ENCODE data around the gene ENAH.

ENAH gene

GRCh38 chr1:225678545-225678944, 25.6 kb upstream of the ENAH start:
- Histone ChIP-seq H3K27me3 (ENCODE audit: insufficient read depth, low read depth) (no peaks in the 10 kb centered on the region), H3K79me2 (ENCODE audit: insufficient read depth, low read depth) (no peaks in the 10 kb centered on the region), H3K4me2 (no peak overlapping the region), H3K9ac (no peak overlapping the region), H2AFZ (ENCODE audit: low read depth) (no peak overlapping the region), H4K20me1 (ENCODE audit: insufficient read depth) (no peaks in the 10 kb centered on the region), H3K4me1 (ENCODE audit: low read depth, poor library complexity, severe bottlenecking) (peaks cover 17% of the 10 kb centered on the region), H3K4me3 (IDR thresholded peaks at IDR 0.05; ENCODE audit: insufficient read depth, low read depth, low read length) (no peak overlapping the region), H3K36me3 (ENCODE audit: insufficient read depth) (no peaks in the 10 kb centered on the region), H3K27ac (no peak overlapping the region)
- no peak for TF ChIP-seq CTCF (conservative IDR thresholded peaks at IDR 0.05; ENCODE audit: low read depth, low read length)

DNA sequence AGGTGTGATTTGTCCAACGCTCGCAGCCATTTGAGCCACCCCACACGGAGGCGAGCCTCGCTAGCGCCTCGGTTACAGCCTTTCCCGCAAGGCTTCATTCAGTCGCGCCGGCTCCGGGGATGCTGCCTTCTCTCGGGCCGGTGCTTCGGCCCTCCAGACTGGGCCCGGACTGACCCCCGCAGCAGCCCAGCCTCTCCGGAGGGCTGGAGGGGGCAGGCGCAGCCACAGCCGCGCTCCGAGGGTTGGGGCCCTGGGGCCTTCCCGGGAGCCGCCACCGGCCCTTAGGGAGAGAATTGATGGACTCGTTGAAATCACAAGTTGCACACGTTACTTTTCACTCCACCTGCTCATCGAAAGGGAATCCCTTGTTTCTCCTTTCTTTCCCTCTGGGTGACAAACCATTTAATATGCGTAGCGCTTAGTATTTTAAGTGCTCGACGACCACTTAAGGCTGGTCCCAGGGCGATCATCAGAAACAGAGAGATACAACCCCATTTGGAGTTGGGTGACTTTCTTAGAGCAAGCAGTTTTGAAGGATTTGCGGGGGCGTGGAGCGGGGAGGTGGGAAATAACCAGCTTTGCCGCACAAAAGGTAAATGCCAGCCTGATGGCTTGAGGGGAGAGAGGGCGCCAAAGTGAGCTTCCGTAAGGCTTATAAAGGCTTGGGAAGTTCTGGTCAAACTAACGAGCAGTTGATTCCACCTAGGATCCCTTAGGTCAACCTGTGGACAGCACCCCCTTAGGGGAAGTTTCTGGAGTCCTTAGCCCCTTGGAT, 24.6 kb upstream of the ENAH start:
- peaks cover 17% of the 10 kb centered on the region for H3K4me1 ChIP-seq (ENCODE audit: low read depth, poor library complexity, severe bottlenecking)
- H4K20me1 ChIP-seq (ENCODE audit: insufficient read depth): no peaks in the 10 kb centered on the region
- H3K27ac ChIP-seq: no peak overlapping the region
- no peaks in the 10 kb centered on the region for H3K27me3 ChIP-seq (ENCODE audit: insufficient read depth, low read depth)
- H3K4me2 ChIP-seq: no peak overlapping the region
- no peaks in the 10 kb centered on the region for H3K36me3 ChIP-seq (ENCODE audit: insufficient read depth)
- TF ChIP-seq CTCF (conservative IDR thresholded peaks at IDR 0.05; ENCODE audit: low read depth, low read length): no peak
- H3K9ac ChIP-seq: no peak overlapping the region
- no peak overlapping the region for H3K4me3 ChIP-seq (IDR thresholded peaks at IDR 0.05; ENCODE audit: insufficient read depth, low read depth, low read length)
- H3K79me2 ChIP-seq (ENCODE audit: insufficient read depth, low read depth): no peaks in the 10 kb centered on the region
- H2AFZ ChIP-seq (ENCODE audit: low read depth): no peak overlapping the region

DNA sequence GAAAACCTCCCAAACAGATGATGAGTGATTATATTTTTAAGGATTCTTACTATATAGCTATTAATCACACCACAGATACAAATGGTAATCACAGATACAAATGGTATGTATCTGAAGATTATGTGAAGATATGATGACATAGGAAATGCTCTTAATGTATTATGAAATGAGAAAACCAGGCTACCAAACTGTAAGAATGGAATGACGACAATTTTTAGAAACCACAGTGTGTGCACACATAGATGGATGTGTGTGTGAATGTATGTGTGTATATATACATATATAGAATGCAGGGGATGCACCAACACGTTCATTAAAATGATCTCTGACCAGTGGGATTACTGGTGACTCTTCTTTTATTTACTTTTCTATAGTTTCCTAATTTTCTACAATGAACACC, 21.5 kb upstream of the ENAH start:
- H3K79me2 ChIP-seq (ENCODE audit: insufficient read depth, low read depth): no peaks in the 10 kb centered on the region
- no peaks in the 10 kb centered on the region for H4K20me1 ChIP-seq (ENCODE audit: insufficient read depth)
- no peak overlapping the region for H3K27ac ChIP-seq
- H2AFZ ChIP-seq (ENCODE audit: low read depth): no peak overlapping the region
- no peak overlapping the region for H3K9ac ChIP-seq
- no peaks in the 10 kb centered on the region for H3K27me3 ChIP-seq (ENCODE audit: insufficient read depth, low read depth)
- TF ChIP-seq CTCF (conservative IDR thresholded peaks at IDR 0.05; ENCODE audit: low read depth, low read length): no peak
- no peak overlapping the region for H3K4me2 ChIP-seq
- no peaks in the 10 kb centered on the region for H3K36me3 ChIP-seq (ENCODE audit: insufficient read depth)
- H3K4me1 ChIP-seq (ENCODE audit: low read depth, poor library complexity, severe bottlenecking): peaks cover 39% of the 10 kb centered on the region
- H3K4me3 ChIP-seq (IDR thresholded peaks at IDR 0.05; ENCODE audit: insufficient read depth, low read depth, low read length): no peak overlapping the region

DNA sequence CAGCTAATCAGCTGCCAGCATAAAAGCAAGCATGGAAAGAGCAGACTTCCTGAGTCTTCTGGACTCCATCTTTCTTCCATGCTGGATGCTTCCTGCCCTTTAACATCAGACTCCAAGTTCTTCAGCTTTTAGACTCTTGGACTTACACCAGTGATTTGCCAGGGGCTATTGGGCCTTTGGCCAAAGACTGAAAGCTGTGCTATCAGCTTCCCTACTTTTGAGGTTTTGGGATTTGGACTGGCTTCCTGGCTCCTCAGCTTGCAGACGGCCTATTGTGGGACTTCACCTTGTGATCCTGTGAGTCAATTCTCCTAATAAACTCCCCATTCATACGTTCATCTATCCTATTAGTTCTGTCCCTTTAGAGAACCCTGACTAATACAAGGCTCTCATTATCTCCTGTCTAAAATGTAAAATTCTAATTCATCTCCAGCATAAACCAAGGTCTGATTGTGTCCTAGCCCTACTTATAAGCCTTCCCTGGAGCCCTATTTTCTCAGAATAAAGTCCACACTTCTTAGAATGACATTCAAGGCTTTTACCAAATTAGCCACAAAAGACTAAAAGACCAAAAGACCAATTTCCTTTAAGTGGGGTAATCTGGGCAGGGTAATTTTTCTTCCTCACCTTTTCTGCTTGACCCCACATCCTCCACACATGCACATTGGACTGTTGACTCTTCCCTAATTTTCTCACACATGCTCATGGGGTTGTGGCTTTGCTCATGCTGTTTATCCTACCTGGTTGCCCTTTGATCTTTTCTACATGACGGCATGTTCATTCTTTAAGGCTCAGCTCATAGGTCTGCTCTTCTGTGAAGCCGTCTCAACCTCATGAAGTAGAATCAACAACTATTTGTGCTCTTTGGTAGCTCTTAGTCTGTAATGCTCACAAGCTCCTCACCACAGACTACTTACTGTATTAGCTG, 18.1 kb upstream of the ENAH start:
- peak overlapping the region; percentile 31; the same call in 1 of the 2 replicates for H3K4me2 ChIP-seq
- no peaks in the 10 kb centered on the region for H3K36me3 ChIP-seq (ENCODE audit: insufficient read depth)
- peaks cover 31% of the 10 kb centered on the region for H3K4me1 ChIP-seq (ENCODE audit: low read depth, poor library complexity, severe bottlenecking)
- no peak overlapping the region for H3K27ac ChIP-seq
- no peaks in the 10 kb centered on the region for H4K20me1 ChIP-seq (ENCODE audit: insufficient read depth)
- no peaks in the 10 kb centered on the region for H3K79me2 ChIP-seq (ENCODE audit: insufficient read depth, low read depth)
- H3K9ac ChIP-seq: no peak overlapping the region
- H3K27me3 ChIP-seq (ENCODE audit: insufficient read depth, low read depth): no peaks in the 10 kb centered on the region
- no peak overlapping the region for H2AFZ ChIP-seq (ENCODE audit: low read depth)
- no peak overlapping the region for H3K4me3 ChIP-seq (IDR thresholded peaks at IDR 0.05; ENCODE audit: insufficient read depth, low read depth, low read length)
- TF ChIP-seq CTCF (conservative IDR thresholded peaks at IDR 0.05; ENCODE audit: low read depth, low read length): no peak

All from KMS-11 (cell line).